Measurements from ENCODE around the gene FHAD1. TPM values are rescaled to one million over a fixed set of nuclear protein-coding genes. Genes with fewer than 3 reads are reported as not detected.

Gene FHAD1
- total RNA-seq, 6 donors from 2014 or later: 2.0 to 45.8 (median 12.5) TPM

- WGBS, 2 donors: 79 to 81% methylated on average over 9 of the region's 9 CpGs
- TF ChIP-seq EP300 (IDR thresholded peaks at IDR 0.05) (no peak), CTCF (IDR thresholded peaks at IDR 0.05) (no peak), POLR2AphosphoS5 (IDR thresholded peaks at IDR 0.05) (no peak), POLR2A (IDR thresholded peaks at IDR 0.05) (no peak)
- ATAC-seq (ENCODE audit: low FRiP score in 2 of 2) (no peak), DNase-seq (no peak)
- H3K27ac ChIP-seq: no peak overlapping the region
- no peaks in the 10 kb centered on the region for H3K27me3 ChIP-seq
- no peaks in the 10 kb centered on the region for H3K36me3 ChIP-seq
- peaks cover 6 to 34% (median 15%) of the 10 kb centered on the region in 4 donors for H3K4me1 ChIP-seq
- H3K9me3 ChIP-seq: no peaks in the 10 kb centered on the region
- no peak overlapping the region for H3K4me3 ChIP-seq
Measured at GRCh38 chr1:15324869-15325335, 77.9 kb downstream of the FHAD1 start.

DNA sequence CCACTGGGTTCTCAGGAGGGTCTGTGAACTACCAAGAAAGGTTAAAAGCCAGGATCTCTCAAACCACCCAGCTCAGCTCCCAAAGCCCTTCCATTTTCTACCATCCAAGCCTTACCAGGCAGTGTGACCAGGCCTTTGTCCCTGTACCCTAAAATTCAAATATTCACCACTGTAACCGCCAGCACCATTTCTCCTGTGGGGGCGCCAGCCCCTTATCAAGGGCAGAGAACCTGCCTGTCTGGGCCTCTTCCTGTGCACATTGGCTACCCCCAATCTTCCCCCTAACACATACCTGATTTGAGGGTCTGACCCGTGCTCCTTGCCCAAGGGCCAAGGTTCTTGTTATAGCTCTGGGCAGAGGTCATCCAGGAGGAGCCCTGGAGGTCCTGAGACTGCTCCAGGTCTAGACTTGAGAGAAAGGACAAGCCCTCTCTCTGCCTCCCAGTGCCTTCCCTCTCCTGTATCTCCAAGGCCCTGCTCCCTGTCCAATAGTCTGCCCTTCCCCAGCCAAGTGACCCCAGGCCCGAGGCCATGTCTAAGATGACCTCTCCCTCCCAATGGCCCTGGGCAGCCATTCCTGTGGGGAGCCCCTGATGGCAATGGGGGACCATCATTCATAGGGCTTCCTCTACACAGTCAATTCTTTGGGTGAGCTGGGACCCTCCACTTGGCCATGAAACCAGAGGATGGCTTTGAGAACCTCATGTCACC is 78.5 kb downstream of the FHAD1 start:
- WGBS, 2 donors: 86 to 87% methylated on average over 4 of the region's 4 CpGs
- ATAC-seq (ENCODE audit: low FRiP score in 2 of 2) (no peak), DNase-seq (no peak)
- Histone ChIP-seq H3K4me1 (peaks cover 6 to 34% (median 15%) of the 10 kb centered on the region in 4 donors), H3K27me3 (no peaks in the 10 kb centered on the region), H3K4me3 (no peak overlapping the region), H3K36me3 (no peaks in the 10 kb centered on the region), H3K27ac (no peak overlapping the region), H3K9me3 (no peaks in the 10 kb centered on the region)
- TF ChIP-seq CTCF (IDR thresholded peaks at IDR 0.05): no peak
- TF ChIP-seq EP300 (IDR thresholded peaks at IDR 0.05): no peak
- no peak for TF ChIP-seq POLR2AphosphoS5 (IDR thresholded peaks at IDR 0.05)
- TF ChIP-seq POLR2A (IDR thresholded peaks at IDR 0.05): no peak

DNA sequence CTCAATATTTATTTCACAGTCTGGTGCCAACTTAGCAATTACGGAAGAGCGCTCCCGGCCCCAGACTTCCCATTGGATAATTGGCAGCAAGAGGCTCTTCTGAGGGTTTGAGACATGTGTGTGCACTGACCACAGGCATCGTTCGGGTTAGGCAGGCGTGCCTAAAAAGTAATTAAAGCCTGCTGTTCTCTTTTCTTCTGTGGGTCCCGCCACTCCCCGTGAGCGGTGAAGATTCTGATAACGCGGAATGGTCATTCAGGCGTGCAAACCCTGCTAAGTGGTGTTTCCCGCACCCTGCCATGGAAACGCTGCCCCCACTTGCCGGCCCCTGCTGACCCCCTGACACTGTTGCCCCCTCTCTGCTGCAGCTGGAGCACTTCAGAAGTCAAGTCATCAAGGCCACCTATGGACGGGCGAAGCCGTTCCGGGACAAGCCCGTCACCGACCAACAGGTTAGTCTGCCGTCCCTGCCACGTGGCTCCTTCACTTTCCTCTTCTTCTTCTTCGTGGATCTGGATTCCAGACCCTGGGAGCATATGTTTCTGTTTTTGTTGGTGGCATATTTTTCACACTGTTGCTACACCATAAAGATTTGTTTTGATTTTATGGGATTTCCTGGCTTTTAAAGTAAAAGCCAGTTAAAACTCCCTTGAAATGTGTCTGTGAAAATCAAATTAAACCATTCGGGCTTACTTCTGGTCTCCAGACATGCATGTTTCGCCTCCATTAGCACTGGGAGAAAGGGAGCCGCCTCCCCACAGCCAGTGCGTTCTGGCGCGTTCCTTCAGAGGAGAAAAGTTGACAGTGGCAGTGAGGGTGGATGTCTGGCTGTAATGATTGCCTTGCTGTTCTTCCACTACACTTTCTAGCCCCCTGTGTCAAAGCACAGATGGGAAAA is 79.9 kb downstream of the FHAD1 start:
- Histone ChIP-seq H3K36me3 (no peaks in the 10 kb centered on the region), H3K27ac (no peak overlapping the region), H3K9me3 (no peaks in the 10 kb centered on the region), H3K4me3 (no peak overlapping the region), H3K4me1 (peaks cover 6 to 34% (median 15%) of the 10 kb centered on the region in 4 donors), H3K27me3 (no peaks in the 10 kb centered on the region)
- ATAC-seq (ENCODE audit: low FRiP score in 2 of 2): peak in 1 of 2 donors; percentile 53
- WGBS, 2 donors: 49 to 61% methylated on average over 30 of the region's 30 CpGs
- TF ChIP-seq EP300 (IDR thresholded peaks at IDR 0.05): no peak
- DNase-seq: peak in 1 of 2 donors; percentile 59

DNA sequence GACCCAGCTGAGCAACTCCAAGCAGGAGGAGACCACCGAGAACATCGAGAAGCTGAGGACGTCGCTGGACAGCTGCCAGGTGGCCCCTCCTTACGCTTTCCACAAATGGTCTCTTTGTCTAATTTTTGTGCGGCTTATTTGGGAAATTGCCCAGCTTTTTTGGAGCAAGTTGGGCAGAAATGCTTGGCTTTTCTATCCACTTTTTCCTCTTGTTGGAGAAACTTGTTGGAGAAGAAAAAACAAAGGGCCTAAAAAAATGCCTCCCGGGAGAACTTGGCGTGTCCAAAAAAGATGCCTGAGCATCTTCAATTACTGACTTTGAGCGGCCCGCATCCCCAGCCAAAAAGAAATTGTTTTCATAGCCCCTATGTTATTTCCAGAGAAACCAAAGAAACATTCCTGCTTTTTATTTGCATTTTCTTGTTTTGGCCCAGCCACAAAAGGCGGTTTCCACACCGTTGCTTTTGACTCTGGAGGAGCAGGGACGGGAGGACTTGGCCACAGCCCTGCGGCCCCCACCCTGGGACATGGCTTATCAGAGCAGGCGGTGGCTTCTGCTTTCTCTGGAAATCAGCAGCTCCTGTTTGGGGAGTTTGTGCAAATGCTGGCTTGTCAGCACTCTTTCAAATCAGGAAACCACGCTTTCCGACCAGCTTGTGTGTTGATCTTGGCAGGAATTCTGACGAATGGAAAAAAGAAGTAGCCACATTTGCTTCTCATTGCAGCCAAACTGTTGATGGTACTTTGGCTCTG is 81.5 kb downstream of the FHAD1 start:
- peak in 1 of 2 donors; percentile 77 for ATAC-seq (ENCODE audit: low FRiP score in 2 of 2)
- no peaks in the 10 kb centered on the region for H3K27me3 ChIP-seq
- no peak overlapping the region for H3K27ac ChIP-seq
- no peak overlapping the region for H3K4me3 ChIP-seq
- peaks cover 6 to 33% (median 14%) of the 10 kb centered on the region in 4 donors for H3K4me1 ChIP-seq
- no peaks in the 10 kb centered on the region for H3K9me3 ChIP-seq
- peak in 1 of 2 donors; percentile 34 for DNase-seq
- no peak for TF ChIP-seq EP300 (IDR thresholded peaks at IDR 0.05)
- no peak for TF ChIP-seq POLR2A (IDR thresholded peaks at IDR 0.05)
- TF ChIP-seq CTCF (IDR thresholded peaks at IDR 0.05): no peak
- TF ChIP-seq POLR2AphosphoS5 (IDR thresholded peaks at IDR 0.05): no peak
- 36 to 37% methylated on average over 18 of the region's 18 CpGs for WGBS, 2 donors
- no peaks in the 10 kb centered on the region for H3K36me3 ChIP-seq

All from upper lobe of left lung (tissue), 6 donors.